Lung microvascular endothelial cell (primary cell): ENCODE data around the gene NDUFA11. TPM values are rescaled to one million over a fixed set of nuclear protein-coding genes. Genes with fewer than 3 reads are reported as not detected.
"Not testable (repeated sequence)": the region's sequence is repeated elsewhere in the genome, so short reads cannot be mapped to it uniquely, and the experiment has no call there.

ENCODE experiments used
- DNase-seq, 2 donors: peaks; one replicate each; pipeline versions ENCODE4 v3.0.0 to v3.0.0-alpha.2; 2010; ENCODE audit warnings: low read depth in 2 of 2
- total RNA-seq: library from RNA; depleted of rRNA; stranded (reverse); fragments of >200 nt; gene quantifications from 2 replicates; pipeline ENCODE4 v1.2.1, GENCODE V29; 2014

The NDUFA11 gene
- total RNA-seq, 1 donor from 2014 or later = 282 TPM

GRCh38 chr19:5890099-5890498, 13.5 kb downstream of the NDUFA11 start:
- no peak for DNase-seq

- no peak for DNase-seq
Measured at GRCh38 chr19:5889288-5889971, 14.2 kb downstream of the NDUFA11 start.

DNA sequence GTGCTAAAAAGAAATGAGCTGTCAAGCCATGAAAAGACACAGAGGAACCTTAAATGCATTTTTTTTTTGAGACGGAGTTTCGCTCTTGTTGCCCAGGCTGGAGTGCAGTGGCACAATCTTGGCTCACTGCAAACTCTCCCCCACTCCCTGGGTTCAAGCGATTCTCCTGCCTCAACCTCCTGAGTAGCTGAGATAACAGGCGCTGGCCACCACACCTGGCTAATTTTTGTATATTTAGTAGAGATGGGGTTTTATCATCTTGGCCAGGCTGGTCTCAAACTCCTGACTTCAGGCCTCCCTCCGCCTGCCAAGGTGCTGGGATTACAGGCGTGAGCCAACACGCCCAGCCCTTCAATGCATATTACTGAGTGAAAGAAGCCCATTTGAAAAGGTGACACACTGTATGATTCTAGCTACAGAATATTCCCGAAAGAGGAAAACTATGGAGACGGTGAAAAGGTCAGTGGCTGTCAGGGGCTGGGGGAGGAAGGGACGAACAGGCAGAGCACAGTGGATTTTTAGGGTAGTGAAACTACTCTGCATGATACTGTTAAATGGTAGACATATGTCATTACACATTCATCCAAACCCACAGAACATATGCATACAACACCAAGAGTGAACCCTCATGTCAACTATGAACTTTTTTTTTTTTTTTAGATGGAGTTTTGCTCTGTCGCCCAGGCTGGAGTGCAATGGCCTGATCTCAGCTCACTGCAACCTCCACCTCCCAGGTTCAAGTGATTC, 19.4 kb downstream of the NDUFA11 start:
- DNase-seq = not testable (repeated sequence)

- DNase-seq = not testable (repeated sequence)
Measured at GRCh38 chr19:5883157-5883873, 20.3 kb downstream of the NDUFA11 start.

- no peak for DNase-seq
Measured at GRCh38 chr19:5882421-5882968, 21.1 kb downstream of the NDUFA11 start.

DNA sequence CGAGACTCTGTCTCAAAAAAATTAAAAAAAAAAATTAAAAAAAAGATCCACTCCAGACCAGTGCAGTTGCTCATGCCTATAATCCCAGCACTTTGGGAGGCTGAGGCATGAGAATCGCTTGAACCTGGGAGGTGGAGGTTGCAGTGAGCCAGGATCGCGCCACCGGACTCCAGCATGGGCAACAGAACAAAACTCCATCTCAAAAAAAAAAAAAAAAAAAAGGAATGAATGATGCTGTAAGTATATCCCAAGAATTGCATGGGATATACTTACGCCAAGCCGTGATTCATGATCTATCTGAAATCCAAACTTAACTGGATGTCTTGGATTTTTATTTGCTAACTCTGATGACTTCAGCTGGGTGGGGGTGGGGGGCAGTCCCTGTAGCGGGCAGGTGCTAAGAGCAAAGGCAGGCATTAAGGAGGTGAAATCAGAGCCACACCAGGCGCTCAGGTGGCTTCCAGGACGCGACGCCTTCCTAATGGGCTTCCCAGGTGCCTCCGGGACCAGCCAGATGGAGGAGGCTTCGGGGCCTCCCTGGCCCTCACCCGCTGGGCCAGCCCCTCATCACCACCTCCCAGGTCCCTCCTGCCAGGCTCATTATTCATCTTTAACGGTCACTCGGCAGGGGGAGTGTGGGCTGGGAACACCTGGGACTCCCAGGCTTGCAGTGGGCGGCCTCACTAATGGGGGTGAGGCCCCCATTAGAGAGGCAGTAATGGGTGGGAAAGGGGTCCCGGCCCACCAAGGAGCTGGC, 21.9 kb downstream of the NDUFA11 start:
- DNase-seq = no peak

GRCh38 chr19:5880604-5881078, 22.9 kb downstream of the NDUFA11 start:
- no peak for DNase-seq

DNA sequence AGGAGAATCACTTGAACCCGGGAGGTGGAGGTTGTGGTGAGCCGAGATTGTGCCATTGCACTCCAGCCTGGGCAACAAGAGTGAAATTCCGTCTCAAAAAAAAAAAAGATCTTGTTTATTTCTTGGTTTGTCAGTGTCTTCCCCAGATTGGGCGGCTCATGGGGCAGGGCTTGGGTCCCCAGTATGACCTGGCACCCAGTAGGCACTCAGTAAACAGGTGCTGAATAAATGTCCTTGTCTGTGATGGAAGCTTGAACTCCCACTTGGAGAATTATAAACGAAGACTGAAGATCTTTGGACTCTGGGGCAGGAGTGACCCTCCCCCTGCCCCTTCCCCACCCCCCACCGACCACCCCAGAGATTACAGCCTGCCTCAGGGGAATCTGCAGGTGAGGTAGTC, 23.4 kb downstream of the NDUFA11 start:
- DNase-seq = no peak

DNA sequence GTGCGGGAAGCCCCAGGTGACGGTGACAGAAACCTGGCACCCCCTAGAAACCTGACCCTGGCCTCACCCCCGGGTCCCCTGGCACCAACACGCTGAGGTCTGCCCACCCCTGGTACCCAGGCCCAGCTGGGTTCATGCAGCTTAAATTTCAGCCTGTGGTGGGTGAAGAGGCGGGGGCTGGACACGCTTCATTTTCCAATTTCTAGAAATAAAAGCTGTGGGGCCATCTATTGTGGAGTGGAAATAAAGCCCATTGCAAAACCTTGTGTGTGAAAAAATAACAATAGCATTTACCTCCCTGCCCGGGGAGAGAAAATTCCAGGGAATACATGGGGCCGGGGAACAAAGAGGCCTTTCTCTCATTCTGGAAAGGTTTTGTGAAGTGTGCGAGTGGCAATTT, 25.7 kb downstream of the NDUFA11 start:
- no peak for DNase-seq

DNA sequence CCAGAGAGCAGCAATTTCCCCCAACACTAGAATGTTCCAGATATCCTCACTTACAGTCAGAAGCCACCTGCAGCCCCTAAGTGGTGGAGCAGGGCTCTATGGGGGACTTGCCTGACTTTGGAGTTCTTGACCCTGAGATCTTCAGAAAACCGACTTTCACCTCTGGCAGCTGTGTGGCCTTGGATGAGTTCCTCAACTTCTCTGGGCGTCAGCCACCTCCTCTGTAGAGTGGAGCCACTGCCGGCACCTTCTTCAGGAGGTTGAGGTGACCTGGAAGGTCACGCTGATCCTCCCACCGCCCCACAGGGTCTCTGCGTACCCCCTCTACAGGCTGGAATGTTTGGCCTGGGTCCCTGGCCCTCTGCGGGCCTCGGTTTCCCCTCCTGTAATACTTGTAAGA, 26.2 kb downstream of the NDUFA11 start:
- DNase-seq = no peak

DNA sequence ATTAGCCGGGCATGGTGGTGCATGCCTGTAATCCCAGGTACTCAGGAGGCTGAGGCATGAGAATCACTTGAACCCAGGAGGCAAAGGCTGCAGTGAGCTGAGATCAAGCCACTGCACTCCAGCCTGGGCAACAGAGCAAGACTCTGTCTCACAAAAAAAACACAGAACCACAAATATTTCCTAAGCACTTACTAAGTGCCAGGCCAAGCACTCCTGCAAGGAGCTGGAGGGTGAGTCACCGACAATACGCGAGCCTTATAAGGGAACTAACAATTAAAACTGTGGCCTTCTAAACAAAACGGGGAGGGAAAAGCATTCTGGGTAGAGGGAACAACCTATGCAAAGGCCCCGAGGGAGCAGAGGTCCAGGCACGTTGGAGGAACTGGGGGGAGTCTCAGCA, 29.1 kb downstream of the NDUFA11 start:
- DNase-seq = not testable (repeated sequence)

DNA sequence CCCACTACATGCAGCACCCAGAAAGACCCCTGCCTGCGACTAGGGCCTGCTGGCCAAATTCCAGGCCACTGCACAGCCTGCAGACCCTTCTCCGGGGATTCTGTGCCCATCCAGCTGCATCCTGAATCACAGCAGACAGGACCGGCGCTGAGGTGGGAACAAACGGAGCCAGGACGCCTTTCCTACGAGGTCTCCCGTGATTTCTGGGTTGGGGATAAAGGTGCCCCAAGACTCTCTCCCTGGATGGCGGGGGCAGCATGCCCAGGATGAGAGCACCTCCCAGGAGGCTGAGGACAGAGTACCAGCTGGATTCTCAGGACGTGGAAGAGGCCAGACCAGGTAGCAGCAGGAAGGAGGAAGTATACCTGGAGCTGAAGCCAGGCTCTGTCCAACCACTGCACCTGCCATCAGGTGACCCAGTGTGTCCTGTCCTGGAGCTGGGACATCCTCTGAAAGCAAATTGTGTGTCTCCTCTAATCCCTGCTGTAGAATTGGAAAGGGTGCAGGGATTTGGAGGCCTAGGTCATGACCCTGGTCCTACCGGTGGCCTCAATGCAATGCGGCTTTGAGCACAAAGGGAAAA, 29.9 kb downstream of the NDUFA11 start:
- no peak for DNase-seq

GRCh38 chr19:5870986-5871394, 32.6 kb downstream of the NDUFA11 start:
- DNase-seq = no peak

- DNase-seq = no peak
Measured at GRCh38 chr19:5867201-5868136, 36.1 kb downstream of the NDUFA11 start.

DNA sequence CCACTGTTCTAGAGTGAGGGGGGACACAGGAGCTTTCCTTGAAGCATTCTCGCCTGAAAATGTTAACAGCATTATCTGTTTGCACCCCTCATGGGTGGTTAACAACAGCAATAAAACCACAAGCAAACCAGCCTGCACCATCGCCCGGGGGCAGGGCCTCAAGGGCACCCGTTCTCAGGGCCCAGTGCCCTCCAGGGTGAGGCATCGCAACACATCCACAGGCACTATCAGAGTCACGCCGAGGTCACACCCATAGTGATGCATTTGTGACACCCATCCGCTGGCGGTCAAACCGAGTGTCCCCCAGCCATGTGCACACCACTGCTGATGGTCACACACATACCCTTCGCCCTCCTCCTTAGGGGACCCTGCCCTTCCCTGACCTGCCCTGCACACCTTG, 37.8 kb downstream of the NDUFA11 start:
- DNase-seq = no peak

- DNase-seq = no peak
Measured at GRCh38 chr19:5864725-5865486, 38.7 kb downstream of the NDUFA11 start.

DNA sequence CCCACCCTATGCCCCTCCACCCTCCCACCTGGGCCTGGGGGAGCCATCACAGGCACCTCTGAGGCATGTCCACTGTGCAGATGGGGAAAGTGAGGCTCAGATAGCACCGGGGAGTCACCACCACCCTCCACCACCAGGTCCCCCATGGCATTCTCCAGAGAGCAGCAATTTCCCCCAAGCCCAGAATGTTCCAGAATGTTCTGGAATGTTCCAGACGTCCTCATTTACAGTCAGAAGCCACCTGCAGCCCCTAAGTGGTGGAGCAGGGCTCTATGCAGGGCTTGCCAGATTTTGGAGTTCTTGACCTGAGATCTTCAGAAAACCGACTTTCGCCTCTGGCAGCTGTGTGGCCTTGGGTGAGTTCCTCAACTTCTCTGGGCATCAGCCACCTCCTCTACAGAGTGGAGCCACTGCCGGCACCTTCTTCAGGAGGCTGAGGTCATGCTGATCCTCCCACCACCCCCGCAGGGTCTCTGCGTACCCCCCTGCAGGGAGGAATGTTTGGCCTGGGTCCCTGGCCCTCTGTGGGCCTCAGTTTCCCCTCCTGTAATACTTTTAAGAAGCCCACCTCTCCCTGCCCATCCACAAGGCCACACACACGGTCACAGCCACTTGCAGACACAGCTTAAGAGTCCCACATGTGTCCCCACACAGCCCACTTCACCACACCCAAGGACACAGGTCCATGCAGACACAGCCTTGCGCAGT, 39.4 kb downstream of the NDUFA11 start:
- DNase-seq = no peak

DNA sequence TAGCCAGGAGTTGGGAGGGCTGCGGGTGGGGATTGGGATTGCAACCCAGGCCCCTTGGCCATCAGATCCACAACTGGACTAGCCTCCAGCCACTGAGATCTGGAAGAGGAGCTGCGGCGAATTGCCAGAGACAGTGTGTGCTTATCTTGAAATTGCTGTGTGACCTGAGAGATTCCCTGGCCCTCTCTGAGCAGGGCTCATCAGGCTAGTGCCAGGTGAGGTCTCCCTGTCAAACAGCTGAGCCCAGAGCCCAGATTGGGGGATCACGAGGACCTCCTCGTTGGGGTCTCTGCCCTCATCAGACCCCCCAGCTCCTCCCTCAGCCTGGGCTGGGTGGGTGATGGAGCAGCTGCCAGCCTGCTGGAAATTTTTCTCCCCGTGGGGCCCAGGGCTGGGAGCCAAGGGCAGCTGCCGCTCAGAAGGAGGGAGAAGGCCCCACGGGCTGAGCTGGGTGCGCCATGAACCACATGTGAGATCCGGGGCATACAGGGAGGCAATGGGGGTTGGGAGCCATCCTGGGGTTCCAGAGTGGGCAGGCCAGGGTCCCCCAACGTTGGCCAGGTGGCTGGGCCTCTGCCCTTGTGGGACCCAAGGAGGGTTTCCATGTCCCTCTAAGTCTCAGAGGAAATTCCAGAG, 40.4 kb downstream of the NDUFA11 start:
- no peak for DNase-seq
